H1 (cell line): ENCODE results near the gene RUNX1. TPM values are rescaled to one million over a fixed set of nuclear protein-coding genes. Genes with fewer than 3 reads are reported as not detected.

Source experiments
- CEBPB ChIP-seq: IDR thresholded peaks from 2 replicates; pipeline ENCODE4 v1.6.1; 2012; ENCODE audit warnings: low read depth, low read length
- CTCF ChIP-seq, 3 experiments: IDR thresholded peaks; 1 replicate in 2 of 3; 2 replicates in 1 of 3; pipeline versions ENCODE4 v1.5.1 to v1.6.1; 2011; ENCODE audit warnings: low read length in 3 of 3, mild to moderate bottlenecking in 3 of 3, inconsistent platforms in 2 of 3, low read depth in 1 of 3, moderate library complexity in 1 of 3; ENCODE audit not compliant: insufficient read depth in 1 of 3; ENCODE audit errors: control extremely low read depth in 1 of 3
- HDAC6 ChIP-seq: IDR thresholded peaks from one replicate; pipeline ENCODE4 v1.7.1; 2012; ENCODE audit warnings: low read depth, mild to moderate bottlenecking, inconsistent platforms, low read length, moderate library complexity
- JUN ChIP-seq: IDR thresholded peaks from 2 replicates; pipeline ENCODE4 v1.6.1; 2011; ENCODE audit warnings: low read depth, mild to moderate bottlenecking, improper control_type of control experiment, low read length
- RFX5 ChIP-seq: IDR thresholded peaks from 2 replicates; pipeline ENCODE4 v1.6.1; 2011; ENCODE audit warnings: low read depth, low read length, improper control_type of control experiment, borderline replicate concordance
- RXRA ChIP-seq: IDR thresholded peaks from 2 replicates; pipeline ENCODE4 v1.6.1; 2011; ENCODE audit warnings: low read depth, mild to moderate bottlenecking, low read length, moderate library complexity; ENCODE audit not compliant: insufficient read depth
- SIN3A ChIP-seq, 2 experiments: IDR thresholded peaks in 1 of 2; conservative IDR thresholded peaks in 1 of 2; 2 replicates each; pipeline ENCODE4 v1.6.1; 2011 to 2012; ENCODE audit warnings: low read length in 2 of 2, improper control_type of control experiment in 1 of 2, low read depth in 1 of 2, mild to moderate bottlenecking in 1 of 2
- polyA plus RNA-seq, 7 experiments: library from polyadenylated mRNA; depleted of rRNA in 3 of 7; stranded (reverse) in 5 of 7; unstranded in 2 of 7; fragments of >200 nt in 5 of 7; fragments of 200-250 nt in 2 of 7; gene quantifications; 1 replicate in 5 of 7; 2 replicates in 1 of 7; 4 replicates in 1 of 7; pipeline versions ENCODE4 v1.2.1 to v1.2.3, GENCODE V29; 2011 to 2013; ENCODE audit warnings: missing spikeins in 2 of 7, mixed read lengths in 2 of 7
- total RNA-seq: library from RNA; stranded (reverse); fragmentation: NEBNext Ultra II Directional; extraction: Animal tissue kit (Norgen Biotek cat#: 25700); gene quantifications from 2 replicates; pipeline ENCODE4 v1.2.1, GENCODE V29; 2021

The RUNX1 gene
- total and polyA plus RNA-seq, 2 of the 8 experiments (the other 6 are each of a cell fraction or from before 2014, with no cell fraction given), result 0.20 to 0.60 TPM

- TF ChIP-seq CTCF (IDR thresholded peaks at IDR 0.05; ENCODE audit: control extremely low read depth in 1 of 3, insufficient read depth in 1 of 3, low read depth in 1 of 3, low read length in 3 of 3) (no peak), RXRA (no peak), RFX5 (no peak), HDAC6 (no peak), CEBPB (no peak), JUN (no peak), SIN3A (conservative IDR thresholded peaks at IDR 0.05 in 1 of 2, IDR thresholded peaks at IDR 0.05 in 1 of 2; ENCODE audit: low read depth in 1 of 2, low read length in 2 of 2) (no peak)
Observed at GRCh38 chr21:34826836-34827235, 222.3 kb downstream of the RUNX1 start (continued).
